GM23338 (cell line): Measurements from ENCODE around the gene DPF3. TPM values are rescaled to one million over a fixed set of nuclear protein-coding genes. Genes with fewer than 3 reads are reported as not detected.

Experiments
- ATAC-seq: fragments of 200-7000 bp; cut with Tn5 transposase; 3 replicates; pipeline ENCODE4 v1.9.1; 2020
- DNase-seq: peaks from one replicate; pipeline ENCODE4 v3.0.0-alpha.2; 2015; ENCODE audit warnings: low spot score
- H2AFZ ChIP-seq: fragments of 200-600 bp; sonication (generic); 2 replicates; pipeline ENCODE4 v1.8.0; 2016; ENCODE audit warnings: antibody characterized with exemption, mild to moderate bottlenecking, moderate library complexity
- H3F3A ChIP-seq: fragments of 200-600 bp; sonication (generic); replicated peaks from 2 replicates; pipeline ENCODE4 v1.8.0; 2017; ENCODE audit warnings: antibody characterized with exemption, mixed run types, low read depth
- H3K27ac ChIP-seq: fragments of 200-600 bp; sonication (generic); 2 replicates; pipeline ENCODE4 v1.6.1; 2016; ENCODE audit warnings: low read depth
- H3K27me3 ChIP-seq: fragments of 200-600 bp; sonication (generic); 2 replicates; pipeline ENCODE4 v1.8.0; 2016; ENCODE audit warnings: mild to moderate bottlenecking, mixed run types, moderate library complexity; ENCODE audit not compliant: insufficient read depth
- H3K36me3 ChIP-seq: fragments of 200-600 bp; sonication (generic); 2 replicates; pipeline ENCODE4 v1.8.0; 2016; ENCODE audit warnings: mild to moderate bottlenecking; ENCODE audit not compliant: insufficient read depth
- H3K4me1 ChIP-seq: fragments of 200-600 bp; sonication (generic); 2 replicates; pipeline ENCODE4 v1.8.0; 2016; ENCODE audit warnings: mild to moderate bottlenecking, moderate library complexity; ENCODE audit not compliant: insufficient read depth
- H3K4me2 ChIP-seq: fragments of 200-600 bp; sonication (generic); 2 replicates; pipeline ENCODE4 v1.7.1; 2017; ENCODE audit warnings: mixed run types
- H3K4me3 ChIP-seq: fragments of 200-600 bp; sonication (generic); 2 replicates; pipeline ENCODE4 v1.6.1; 2016; ENCODE audit warnings: mixed run types
- H3K79me2 ChIP-seq: fragments of 200-600 bp; sonication (generic); replicated peaks from 2 replicates; pipeline ENCODE4 v1.8.0; 2017; ENCODE audit warnings: mild to moderate bottlenecking; ENCODE audit not compliant: insufficient read depth
- H3K9me2 ChIP-seq: fragments of 200-600 bp; sonication (generic); 2 replicates; pipeline ENCODE4 v1.8.0; 2017; ENCODE audit not compliant: insufficient read depth
- H4K20me1 ChIP-seq: fragments of 200-600 bp; sonication (generic); replicated peaks from 2 replicates; pipeline ENCODE4 v1.8.0; 2017; ENCODE audit warnings: mild to moderate bottlenecking; ENCODE audit not compliant: insufficient read depth
- H3K27ac Mint-ChIP-seq: 2 replicates; pipeline ENCODE4 v1.8.0; 2020; ENCODE audit warnings: inconsistent platforms, mild to moderate bottlenecking, moderate library complexity, mixed read lengths
- H3K27me3 Mint-ChIP-seq: 3 replicates; pipeline ENCODE4 v1.8.0; 2022; ENCODE audit warnings: low read depth, mild to moderate bottlenecking, moderate library complexity, mixed read lengths, inconsistent platforms; ENCODE audit not compliant: insufficient read depth, poor library complexity
- H3K36me3 Mint-ChIP-seq: 3 replicates; pipeline ENCODE4 v1.8.0; 2021; ENCODE audit warnings: low read depth, mild to moderate bottlenecking, inconsistent platforms, moderate library complexity, mixed read lengths
- H3K4me1 Mint-ChIP-seq: 3 replicates; pipeline ENCODE4 v1.8.0; 2020; ENCODE audit warnings: mild to moderate bottlenecking, inconsistent platforms, mixed read lengths
- H3K4me3 Mint-ChIP-seq: 3 replicates; pipeline ENCODE4 v1.8.0; 2021; ENCODE audit warnings: moderate library complexity, mild to moderate bottlenecking, inconsistent platforms, mixed read lengths
- H3K9me3 Mint-ChIP-seq: 3 replicates; pipeline ENCODE4 v1.8.0; 2020; ENCODE audit warnings: moderate library complexity, mild to moderate bottlenecking, inconsistent platforms, mixed read lengths
- CREB1 ChIP-seq: fragments of 250-450 bp; sonication (Bioruptor Pico); IDR thresholded peaks from 2 replicates; pipeline ENCODE4 v1.5.0; 2020; ENCODE audit warnings: low read depth, mild to moderate bottlenecking, moderate library complexity
- EZH2 ChIP-seq: fragments of 200-600 bp; sonication (generic); IDR thresholded peaks from one replicate; pipeline ENCODE4 v1.8.0; 2017; ENCODE audit warnings: antibody characterized with exemption, mild to moderate bottlenecking, low read depth; ENCODE audit not compliant: unreplicated experiment
- EZH2phosphoT487 ChIP-seq: fragments of 200-600 bp; sonication (generic); IDR thresholded peaks from one replicate; pipeline ENCODE4 v1.8.1; 2018; ENCODE audit warnings: antibody characterized with exemption; ENCODE audit not compliant: unreplicated experiment
- JUNB ChIP-seq: IDR thresholded peaks from one replicate; pipeline ENCODE4 v1.6.1; 2016; ENCODE audit warnings: antibody characterized with exemption; ENCODE audit not compliant: unreplicated experiment
- NANOG ChIP-seq: IDR thresholded peaks from 2 replicates; pipeline ENCODE4 v1.6.1; 2016; ENCODE audit warnings: antibody characterized with exemption, borderline replicate concordance
- POLR2AphosphoS5 ChIP-seq: IDR thresholded peaks from 2 replicates; pipeline ENCODE4 v1.6.1; 2016; ENCODE audit warnings: antibody characterized with exemption, low read depth
- STAT1 ChIP-seq: IDR thresholded peaks from one replicate; pipeline ENCODE4 v1.6.1; 2016; ENCODE audit warnings: antibody characterized with exemption; ENCODE audit not compliant: unreplicated experiment
- ZNF114 ChIP-seq: fragments of 250-450 bp; sonication (Bioruptor Pico); IDR thresholded peaks from 2 replicates; pipeline ENCODE4 v1.5.0; 2020; ENCODE audit warnings: mild to moderate bottlenecking, moderate library complexity
- ZNF331 ChIP-seq: fragments of 250-450 bp; sonication (Bioruptor Pico); IDR thresholded peaks from 2 replicates; pipeline ENCODE4 v1.5.0; 2020; ENCODE audit warnings: low read depth, mild to moderate bottlenecking, moderate library complexity
- polyA plus RNA-seq: library from polyadenylated mRNA; unstranded; fragments of >200 nt; fragmentation: Nextera tagmentation; extraction: Ambion mirVana; gene quantifications from 2 replicates; pipeline ENCODE4 v1.2.1, GENCODE V29; 2016
- total RNA-seq: library from RNA; depleted of rRNA; stranded (reverse); fragments of >200 nt; shearing (Covaris generic); gene quantifications from 2 replicates; pipeline ENCODE4 v1.2.3, GENCODE V29; 2014
- TF ChIP-seq, protein P1 (sequence below): IDR thresholded peaks from 2 replicates; pipeline ENCODE4 v1.6.1; 2016; ENCODE audit warnings: antibody characterized with exemption
- TF ChIP-seq, protein P2 (sequence below), 2 experiments: fragments of 200-600 bp in 1 of 2; sonication (generic) in 1 of 2; conservative IDR thresholded peaks; 2 replicates each; pipeline versions ENCODE4 v1.5.1 to v1.6.1; 2016 to 2017; ENCODE audit warnings: antibody characterized with exemption in 2 of 2, low read depth in 2 of 2, mild to moderate bottlenecking in 2 of 2, moderate library complexity in 1 of 2
- TF ChIP-seq, protein P3 (sequence below): IDR thresholded peaks from one replicate; pipeline ENCODE4 v1.6.1; 2018; ENCODE audit warnings: antibody characterized with exemption; ENCODE audit not compliant: unreplicated experiment

The DPF3 gene
- total and polyA plus RNA-seq, 2 experiments from 2014 or later, result 0.18 to 1.0 TPM

DNA sequence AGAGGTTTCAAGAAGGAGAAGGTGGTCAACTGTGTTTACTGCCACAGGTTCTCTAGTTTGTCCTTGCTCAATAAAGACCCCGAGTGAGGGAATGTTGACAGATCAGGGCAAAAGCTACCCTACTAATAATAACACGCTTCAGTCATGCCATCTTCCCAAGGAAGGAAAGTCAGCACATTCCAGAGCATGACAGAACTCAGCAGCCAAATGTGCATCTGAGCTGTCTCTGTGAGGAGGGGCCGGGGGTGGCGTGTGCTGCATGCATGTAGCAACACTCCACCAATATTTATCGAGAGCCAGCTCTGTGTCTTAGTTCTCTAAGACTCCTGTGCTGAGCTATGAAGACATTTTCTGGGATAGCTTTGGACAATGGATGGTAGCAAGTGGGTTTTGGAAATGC, 260.4 kb downstream of the DPF3 start:
- ATAC-seq, result no peak
- H3K9me2 ChIP-seq, result peaks cover 11% of the 10 kb centered on the region; the same call in 1 of the 2 replicates

DNA sequence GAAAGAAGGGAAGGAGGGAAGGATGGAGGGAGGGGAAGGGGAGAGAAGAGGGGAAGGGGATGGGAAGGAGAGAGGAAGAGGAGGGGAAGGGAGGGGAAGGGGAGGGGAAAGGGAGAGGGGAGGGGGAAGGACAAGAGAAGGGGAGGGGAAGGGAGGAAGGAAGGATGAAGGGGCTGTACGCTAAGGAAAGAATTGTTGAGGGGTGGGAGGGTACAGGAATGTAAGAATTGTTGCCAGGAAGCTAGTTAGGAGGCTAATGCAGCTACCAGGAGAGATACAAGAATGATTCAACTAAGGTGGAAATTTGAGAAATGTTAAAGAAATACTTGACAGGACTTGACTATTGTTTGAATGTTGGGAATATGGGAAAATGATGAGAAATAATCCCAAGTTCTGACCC, 261.2 kb downstream of the DPF3 start:
- no peaks in the 10 kb centered on the region for H4K20me1 ChIP-seq
- Mint-ChIP-seq H3K27ac (no peak overlapping the region), H3K4me1 (no peaks in the 10 kb centered on the region), H3K36me3 (no peaks in the 10 kb centered on the region), H3K27me3 (peaks cover 1% of the 10 kb centered on the region), H3K9me3 (no peaks in the 10 kb centered on the region), H3K4me3 (no peak overlapping the region)
- no peaks in the 10 kb centered on the region for H3K79me2 ChIP-seq
- no peaks in the 10 kb centered on the region for H3K4me1 ChIP-seq
- H3K27me3 ChIP-seq, result no peaks in the 10 kb centered on the region
- H3K36me3 ChIP-seq, result no peaks in the 10 kb centered on the region
- no peak overlapping the region for H3K4me2 ChIP-seq
- no peak overlapping the region for H2AFZ ChIP-seq
- no peak for DNase-seq
- H3K9me2 ChIP-seq, result peaks cover 5% of the 10 kb centered on the region; the same call in 1 of the 2 replicates
- H3K27ac ChIP-seq, result no peak overlapping the region
- H3K4me3 ChIP-seq, result no peak overlapping the region
- H3F3A ChIP-seq, result no peaks in the 10 kb centered on the region
- ATAC-seq, result no peak
- TF ChIP-seq, protein P1, sequence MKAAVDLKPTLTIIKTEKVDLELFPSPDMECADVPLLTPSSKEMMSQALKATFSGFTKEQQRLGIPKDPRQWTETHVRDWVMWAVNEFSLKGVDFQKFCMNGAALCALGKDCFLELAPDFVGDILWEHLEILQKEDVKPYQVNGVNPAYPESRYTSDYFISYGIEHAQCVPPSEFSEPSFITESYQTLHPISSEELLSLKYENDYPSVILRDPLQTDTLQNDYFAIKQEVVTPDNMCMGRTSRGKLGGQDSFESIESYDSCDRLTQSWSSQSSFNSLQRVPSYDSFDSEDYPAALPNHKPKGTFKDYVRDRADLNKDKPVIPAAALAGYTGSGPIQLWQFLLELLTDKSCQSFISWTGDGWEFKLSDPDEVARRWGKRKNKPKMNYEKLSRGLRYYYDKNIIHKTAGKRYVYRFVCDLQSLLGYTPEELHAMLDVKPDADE, result no peak
- TF ChIP-seq CREB1 (CRISPR knock-in tag) (no peak), EZH2phosphoT487 (no peak), NANOG (no peak), ZNF331 (CRISPR knock-in tag) (no peak), EZH2 (no peak), ZNF114 (no peak), STAT1 (no peak), POLR2AphosphoS5 (no peak), JUNB (no peak)

More for the DNA sequence above, 260.4 kb downstream of the DPF3 start:
- no peaks in the 10 kb centered on the region for H3K4me1 Mint-ChIP-seq
- Histone ChIP-seq H2AFZ (no peak overlapping the region), H3K4me3 (no peak overlapping the region), H3F3A (no peaks in the 10 kb centered on the region), H4K20me1 (no peaks in the 10 kb centered on the region), H3K27me3 (no peaks in the 10 kb centered on the region), H3K4me1 (no peaks in the 10 kb centered on the region), H3K79me2 (no peaks in the 10 kb centered on the region), H3K36me3 (no peaks in the 10 kb centered on the region), H3K4me2 (no peak overlapping the region), H3K27ac (no peak overlapping the region)
- no peak overlapping the region for H3K27ac Mint-ChIP-seq
- H3K9me3 Mint-ChIP-seq, result no peaks in the 10 kb centered on the region
- no peak overlapping the region for H3K4me3 Mint-ChIP-seq
- no peak for DNase-seq
- no peaks in the 10 kb centered on the region for H3K36me3 Mint-ChIP-seq
- TF ChIP-seq, protein P2, sequence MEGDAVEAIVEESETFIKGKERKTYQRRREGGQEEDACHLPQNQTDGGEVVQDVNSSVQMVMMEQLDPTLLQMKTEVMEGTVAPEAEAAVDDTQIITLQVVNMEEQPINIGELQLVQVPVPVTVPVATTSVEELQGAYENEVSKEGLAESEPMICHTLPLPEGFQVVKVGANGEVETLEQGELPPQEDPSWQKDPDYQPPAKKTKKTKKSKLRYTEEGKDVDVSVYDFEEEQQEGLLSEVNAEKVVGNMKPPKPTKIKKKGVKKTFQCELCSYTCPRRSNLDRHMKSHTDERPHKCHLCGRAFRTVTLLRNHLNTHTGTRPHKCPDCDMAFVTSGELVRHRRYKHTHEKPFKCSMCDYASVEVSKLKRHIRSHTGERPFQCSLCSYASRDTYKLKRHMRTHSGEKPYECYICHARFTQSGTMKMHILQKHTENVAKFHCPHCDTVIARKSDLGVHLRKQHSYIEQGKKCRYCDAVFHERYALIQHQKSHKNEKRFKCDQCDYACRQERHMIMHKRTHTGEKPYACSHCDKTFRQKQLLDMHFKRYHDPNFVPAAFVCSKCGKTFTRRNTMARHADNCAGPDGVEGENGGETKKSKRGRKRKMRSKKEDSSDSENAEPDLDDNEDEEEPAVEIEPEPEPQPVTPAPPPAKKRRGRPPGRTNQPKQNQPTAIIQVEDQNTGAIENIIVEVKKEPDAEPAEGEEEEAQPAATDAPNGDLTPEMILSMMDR (conservative IDR thresholded peaks at IDR 0.05; ENCODE audit: low read depth in 2 of 2), result no peak
- TF ChIP-seq EZH2phosphoT487 (no peak), JUNB (no peak), CREB1 (CRISPR knock-in tag) (no peak), ZNF114 (no peak), ZNF331 (CRISPR knock-in tag) (no peak), NANOG (no peak), EZH2 (no peak), POLR2AphosphoS5 (no peak)
- TF ChIP-seq, protein P3, sequence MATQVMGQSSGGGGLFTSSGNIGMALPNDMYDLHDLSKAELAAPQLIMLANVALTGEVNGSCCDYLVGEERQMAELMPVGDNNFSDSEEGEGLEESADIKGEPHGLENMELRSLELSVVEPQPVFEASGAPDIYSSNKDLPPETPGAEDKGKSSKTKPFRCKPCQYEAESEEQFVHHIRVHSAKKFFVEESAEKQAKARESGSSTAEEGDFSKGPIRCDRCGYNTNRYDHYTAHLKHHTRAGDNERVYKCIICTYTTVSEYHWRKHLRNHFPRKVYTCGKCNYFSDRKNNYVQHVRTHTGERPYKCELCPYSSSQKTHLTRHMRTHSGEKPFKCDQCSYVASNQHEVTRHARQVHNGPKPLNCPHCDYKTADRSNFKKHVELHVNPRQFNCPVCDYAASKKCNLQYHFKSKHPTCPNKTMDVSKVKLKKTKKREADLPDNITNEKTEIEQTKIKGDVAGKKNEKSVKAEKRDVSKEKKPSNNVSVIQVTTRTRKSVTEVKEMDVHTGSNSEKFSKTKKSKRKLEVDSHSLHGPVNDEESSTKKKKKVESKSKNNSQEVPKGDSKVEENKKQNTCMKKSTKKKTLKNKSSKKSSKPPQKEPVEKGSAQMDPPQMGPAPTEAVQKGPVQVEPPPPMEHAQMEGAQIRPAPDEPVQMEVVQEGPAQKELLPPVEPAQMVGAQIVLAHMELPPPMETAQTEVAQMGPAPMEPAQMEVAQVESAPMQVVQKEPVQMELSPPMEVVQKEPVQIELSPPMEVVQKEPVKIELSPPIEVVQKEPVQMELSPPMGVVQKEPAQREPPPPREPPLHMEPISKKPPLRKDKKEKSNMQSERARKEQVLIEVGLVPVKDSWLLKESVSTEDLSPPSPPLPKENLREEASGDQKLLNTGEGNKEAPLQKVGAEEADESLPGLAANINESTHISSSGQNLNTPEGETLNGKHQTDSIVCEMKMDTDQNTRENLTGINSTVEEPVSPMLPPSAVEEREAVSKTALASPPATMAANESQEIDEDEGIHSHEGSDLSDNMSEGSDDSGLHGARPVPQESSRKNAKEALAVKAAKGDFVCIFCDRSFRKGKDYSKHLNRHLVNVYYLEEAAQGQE, result no peak
- peaks cover 1% of the 10 kb centered on the region for H3K27me3 Mint-ChIP-seq
